Kidney capillary endothelial cell (primary cell): ENCODE data around the gene UBAP1.
"Not testable (repeated sequence)": the region's sequence is repeated elsewhere in the genome, so short reads cannot be mapped to it uniquely, and the experiment has no call there.

Experiments used
- DNase-seq: peaks from one replicate; pipeline ENCODE4 v3.0.0-alpha.2; 2018; ENCODE audit warnings: low spot score

Gene UBAP1

DNA sequence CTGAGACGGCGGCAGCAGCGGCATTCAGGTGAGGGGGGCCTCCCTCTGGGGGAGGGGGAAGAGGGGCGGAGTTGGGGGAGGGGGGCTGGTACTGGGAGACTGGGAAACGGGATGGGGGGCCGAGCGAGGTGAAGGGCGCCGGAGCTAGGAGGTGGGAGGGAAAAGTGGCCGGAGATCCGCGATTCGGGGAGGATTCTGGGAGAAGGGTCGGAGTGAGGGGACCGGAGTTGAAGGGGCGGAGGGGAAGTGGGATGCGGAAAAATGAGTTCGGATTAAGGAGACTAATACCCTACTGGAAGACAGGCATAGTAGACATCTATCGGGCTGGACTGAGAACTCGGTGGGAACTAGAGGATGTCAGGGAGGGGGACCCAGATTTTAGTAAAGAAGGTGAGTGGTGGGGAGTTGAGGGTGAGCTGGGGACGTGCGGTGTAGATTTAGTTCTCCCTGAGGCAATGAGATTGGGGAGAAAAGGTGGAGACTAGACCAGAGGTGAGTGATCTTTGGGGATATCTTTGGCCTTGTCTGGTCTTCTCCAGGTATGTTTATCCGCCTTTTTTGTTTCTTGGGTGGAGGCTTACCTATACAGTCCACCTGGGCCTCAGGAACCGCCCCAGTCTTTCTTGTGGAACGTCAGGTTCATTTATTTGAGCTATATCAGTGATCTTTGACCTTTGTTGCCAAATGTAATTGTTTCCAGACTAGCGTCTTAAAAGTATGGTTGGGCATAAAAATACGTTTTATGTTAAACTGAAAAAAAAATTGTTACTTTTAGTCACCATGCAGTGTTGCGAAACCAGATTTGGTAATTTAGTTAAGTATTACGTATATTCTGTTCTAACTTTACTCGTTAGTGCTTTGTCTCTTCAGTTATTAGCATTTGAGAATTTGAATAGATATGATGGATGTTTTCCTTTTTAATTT is 632 bp downstream of the UBAP1 start:
- DNase-seq, result no peak

DNA sequence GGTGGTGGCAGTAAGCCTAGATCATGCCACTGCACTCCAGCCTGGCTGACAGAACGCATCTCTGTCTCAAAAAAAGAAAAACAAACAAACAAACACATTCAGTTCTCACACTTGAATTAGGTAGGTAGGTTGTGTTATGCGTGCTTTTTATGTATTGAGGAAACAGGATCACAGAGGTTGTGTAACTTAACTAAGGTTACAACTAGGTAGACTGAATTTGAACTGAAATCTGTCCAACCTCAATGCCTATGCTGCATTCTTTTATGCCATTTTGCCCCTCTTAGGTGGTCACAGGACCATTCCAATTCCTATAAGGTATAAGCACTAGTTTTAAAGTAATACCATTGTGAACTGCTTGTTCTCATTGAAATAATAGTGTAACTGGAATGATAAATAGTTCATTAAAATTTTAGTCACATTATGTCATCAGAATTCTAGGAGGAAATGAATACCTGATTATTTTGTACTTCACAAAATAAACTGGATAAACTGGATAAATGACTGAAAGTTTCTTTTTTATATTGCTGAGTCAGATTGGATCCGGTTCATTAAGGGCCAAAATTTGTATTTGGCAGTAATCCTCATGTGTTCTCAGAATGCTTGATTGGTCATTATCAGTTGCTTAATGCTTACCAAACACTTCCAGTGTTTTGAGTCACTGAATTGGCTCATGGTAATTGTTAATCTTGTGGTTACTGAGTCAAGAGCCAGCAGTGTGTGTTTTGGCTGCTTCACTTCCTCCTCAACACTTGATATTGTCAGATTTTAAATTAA is 7.1 kb downstream of the UBAP1 start:
- peak; percentile 79 for DNase-seq

- DNase-seq, result no peak
These were observed 9.0 kb downstream of the UBAP1 start for GRCh38 chr9:34187891-34188240.

GRCh38 chr9:34190996-34191892 is 12.4 kb downstream of the UBAP1 start:
- DNase-seq, result no peak

DNA sequence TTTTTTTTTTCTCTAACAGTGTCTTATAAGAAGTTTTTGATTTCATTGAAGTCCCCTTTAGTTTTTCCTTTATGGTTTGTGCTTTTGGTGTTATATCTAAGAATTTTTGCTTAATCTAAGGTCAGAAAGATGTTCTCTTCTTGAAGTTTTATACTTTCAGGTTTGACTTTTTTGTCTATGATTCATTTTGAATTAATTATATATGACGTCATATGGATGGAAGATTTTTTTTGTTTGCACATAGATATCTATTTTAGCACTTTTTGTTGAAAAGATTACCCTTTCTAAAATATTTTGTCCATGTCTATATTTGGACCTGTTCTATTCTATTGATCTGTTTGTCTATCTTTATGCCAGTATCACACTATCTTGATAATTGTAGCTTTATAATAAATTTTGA is 16.3 kb downstream of the UBAP1 start:
- DNase-seq, result no peak

DNA sequence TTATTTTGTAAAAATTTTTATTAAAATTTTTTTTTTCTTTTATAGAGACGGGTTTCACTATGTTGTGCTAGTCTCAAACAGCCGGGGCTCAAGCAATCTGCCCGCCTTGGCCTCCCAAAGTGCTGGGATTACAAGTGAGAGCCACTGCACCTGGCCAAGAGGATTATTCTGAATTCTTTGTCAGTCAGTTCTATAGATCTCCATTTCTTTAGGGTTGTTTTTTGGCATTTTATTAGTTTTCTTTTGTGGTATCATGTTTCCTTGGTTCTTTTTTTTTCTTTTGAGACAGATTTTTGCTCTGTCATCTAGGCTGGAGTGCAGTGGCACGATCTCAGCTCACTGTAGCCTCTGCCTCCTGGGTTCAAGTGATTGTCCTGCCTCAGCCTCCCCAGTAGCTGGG is 18.4 kb downstream of the UBAP1 start:
- not testable (repeated sequence) for DNase-seq

DNA sequence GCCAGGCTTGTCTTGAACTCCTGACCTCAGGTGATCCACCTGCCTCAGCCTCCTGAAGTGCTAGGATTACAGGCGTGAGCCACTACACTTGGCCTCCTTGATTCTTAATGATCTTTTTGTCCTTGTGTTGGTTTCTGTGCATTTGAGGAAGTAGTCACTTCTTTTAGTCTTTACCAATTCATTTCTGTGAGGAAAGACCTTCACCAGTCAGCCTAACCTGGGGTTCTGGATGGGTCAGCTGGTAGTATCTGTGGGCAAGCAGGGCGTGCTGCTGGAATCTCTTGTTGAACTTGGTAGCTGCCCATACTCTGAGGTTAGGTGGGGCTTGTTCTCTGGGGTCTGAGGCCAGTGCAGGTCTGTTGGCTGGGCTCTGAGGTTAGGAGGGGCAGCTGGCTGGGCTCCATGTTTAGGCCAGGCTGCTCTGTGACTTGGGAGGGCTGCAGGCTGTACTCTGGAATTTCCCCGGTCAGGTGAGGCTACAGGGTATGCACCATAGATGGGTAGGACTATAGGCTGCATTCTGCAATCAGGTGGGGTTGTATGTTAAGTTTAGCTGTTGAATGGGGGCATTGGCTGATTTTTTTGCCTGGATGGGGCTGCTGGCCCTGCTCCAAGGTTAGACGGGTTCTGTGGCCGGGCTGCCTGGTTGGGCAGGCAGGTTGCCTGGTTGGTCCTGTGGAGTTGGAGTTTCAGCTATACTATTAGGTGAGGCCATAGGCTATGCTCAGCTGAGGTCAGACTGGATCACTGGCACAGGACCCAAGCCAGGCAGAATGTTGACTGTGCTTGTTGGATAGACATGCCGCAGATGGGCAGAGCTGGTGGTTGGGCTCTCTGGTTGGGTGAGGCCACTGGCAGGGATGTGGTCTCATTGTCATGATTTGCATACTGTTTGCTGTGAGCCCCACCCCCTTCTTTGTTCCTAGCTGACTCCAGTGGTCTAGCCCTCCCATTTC is 19.2 kb downstream of the UBAP1 start:
- no peak for DNase-seq

GRCh38 chr9:34200092-34200491 is 21.2 kb downstream of the UBAP1 start:
- no peak for DNase-seq

GRCh38 chr9:34203275-34203991 is 24.6 kb downstream of the UBAP1 start:
- DNase-seq, result no peak

- no peak for DNase-seq
These were observed 25.3 kb downstream of the UBAP1 start for GRCh38 chr9:34203992-34204635.

GRCh38 chr9:34205102-34205501 is 26.3 kb downstream of the UBAP1 start:
- DNase-seq, result no peak

DNA sequence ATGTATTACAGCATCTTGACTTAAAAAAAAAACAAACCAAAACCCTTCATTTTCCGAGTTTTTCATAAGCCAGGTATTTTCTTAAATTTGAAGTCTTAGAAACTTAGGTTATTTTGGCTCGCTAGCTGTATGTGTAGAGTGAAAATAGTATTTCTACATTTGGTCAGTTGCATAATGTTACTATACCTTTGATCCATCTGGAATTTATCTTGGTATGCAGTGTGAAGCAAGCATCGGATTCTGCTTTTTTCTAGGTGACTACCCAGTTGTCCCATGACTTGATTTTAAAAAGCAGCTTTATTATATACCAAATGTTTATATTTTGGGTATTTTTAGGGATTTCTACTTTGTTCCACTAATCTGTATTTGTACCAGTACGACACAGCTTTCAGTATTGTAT is 27.7 kb downstream of the UBAP1 start:
- no peak for DNase-seq

- no peak for DNase-seq
These were observed 32.6 kb downstream of the UBAP1 start for GRCh38 chr9:34211395-34211794.

DNA sequence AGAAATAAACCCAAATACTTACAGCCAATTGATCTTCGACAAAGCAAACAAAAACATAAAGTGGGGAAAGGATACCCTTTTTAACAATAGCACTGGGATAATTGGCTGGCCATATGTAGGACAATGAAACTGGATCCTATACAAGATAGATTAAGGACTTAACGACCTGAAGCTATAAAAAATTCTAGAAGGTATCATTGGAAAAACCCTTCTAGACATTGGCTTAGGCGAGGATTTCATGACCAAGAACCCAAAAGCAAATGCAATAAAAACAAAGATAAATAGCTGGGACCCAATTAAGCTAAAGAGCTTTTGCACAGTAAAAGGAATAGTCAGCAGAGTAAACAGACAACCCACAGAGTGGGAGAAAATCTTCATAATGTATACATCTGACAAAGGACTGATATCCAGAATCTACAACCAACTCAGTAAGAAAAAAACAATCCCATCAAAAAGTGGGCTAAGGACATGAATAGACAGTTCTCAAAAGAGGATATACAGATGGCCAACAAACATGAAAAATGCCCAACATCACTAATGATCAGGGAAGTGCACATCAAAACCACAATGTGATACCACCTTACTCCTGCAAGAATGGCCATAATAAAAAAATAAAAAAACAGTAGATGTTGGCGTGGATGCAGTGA is 35.6 kb downstream of the UBAP1 start:
- DNase-seq, result not testable (repeated sequence)

DNA sequence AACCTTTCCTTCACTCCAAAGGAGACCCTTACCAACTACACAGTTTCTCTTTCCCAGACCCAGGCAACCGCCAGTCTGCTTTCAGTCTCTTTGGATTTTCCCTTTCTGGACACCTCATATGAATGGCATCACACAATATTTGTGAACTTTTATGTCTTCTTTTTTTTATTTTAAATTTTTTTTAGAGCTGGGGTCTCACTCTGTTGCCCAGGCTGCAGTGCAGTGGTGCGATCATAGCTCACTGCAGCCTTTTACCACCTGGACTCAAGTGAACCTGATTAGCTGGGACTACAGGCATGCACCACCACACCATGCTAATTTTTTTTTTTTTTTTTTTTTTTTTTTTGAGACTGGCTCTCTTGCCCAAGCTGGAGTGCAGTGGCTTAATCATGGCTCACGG is 37.5 kb downstream of the UBAP1 start:
- no peak for DNase-seq

- DNase-seq, result not testable (repeated sequence)
These were observed 38.2 kb downstream of the UBAP1 start for GRCh38 chr9:34217015-34217414.

GRCh38 chr9:34218446-34218845 is 39.6 kb downstream of the UBAP1 start:
- DNase-seq, result no peak

DNA sequence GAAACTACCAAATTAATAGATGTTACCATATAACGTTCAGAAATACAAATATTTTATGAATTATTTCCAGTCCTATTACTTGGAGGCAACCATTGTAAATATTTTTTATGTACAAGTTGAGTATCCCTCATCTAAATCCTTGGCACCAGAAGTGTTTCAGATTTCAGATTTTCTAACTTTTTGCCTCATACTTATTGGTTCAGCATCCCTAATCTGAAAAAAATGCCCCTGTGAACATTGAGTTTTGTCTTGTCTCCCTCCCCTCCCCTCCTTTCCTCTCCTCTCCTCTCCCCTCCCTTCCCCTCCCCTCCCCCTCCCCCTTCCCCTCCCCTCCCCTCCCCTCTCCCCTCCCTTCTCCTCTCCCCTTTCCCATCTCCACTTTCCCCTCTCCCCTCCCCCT is 40.6 kb downstream of the UBAP1 start:
- no peak for DNase-seq

DNA sequence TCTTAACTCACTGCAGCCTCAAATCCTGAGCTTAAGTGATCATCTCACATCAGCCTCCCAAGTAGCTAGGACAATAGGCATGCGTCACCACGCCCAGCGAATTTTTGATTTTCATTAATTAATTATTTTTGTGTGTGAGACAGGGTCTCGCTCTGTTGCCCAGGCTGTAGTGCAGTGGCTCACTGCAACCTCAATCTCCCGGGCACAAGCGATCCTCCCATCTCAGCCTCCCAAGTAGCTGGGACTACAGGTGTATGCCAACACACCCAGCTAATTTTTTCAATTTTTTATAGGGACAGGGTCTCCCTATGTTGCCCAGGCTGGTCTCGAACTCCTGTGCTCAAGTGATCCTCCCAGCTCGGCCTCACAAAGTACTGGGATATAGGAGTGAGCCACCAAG is 41.4 kb downstream of the UBAP1 start:
- no peak for DNase-seq
